Stimulated activated naive CD4-positive, alpha-beta T cell (primary cell): ENCODE measurements around the gene PARD6G.

ENCODE experiments used
- DNase-seq, 6 experiments: peaks; one replicate each; lab custom pipeline; 2025; lab: John Stamatoyannopoulos, UW

PARD6G gene

GRCh38 chr18:80147037-80147417, 100.3 kb downstream of the PARD6G start:
- DNase-seq, result no peak

GRCh38 chr18:80145196-80145804, 102.0 kb downstream of the PARD6G start:
- no peak for DNase-seq

DNA sequence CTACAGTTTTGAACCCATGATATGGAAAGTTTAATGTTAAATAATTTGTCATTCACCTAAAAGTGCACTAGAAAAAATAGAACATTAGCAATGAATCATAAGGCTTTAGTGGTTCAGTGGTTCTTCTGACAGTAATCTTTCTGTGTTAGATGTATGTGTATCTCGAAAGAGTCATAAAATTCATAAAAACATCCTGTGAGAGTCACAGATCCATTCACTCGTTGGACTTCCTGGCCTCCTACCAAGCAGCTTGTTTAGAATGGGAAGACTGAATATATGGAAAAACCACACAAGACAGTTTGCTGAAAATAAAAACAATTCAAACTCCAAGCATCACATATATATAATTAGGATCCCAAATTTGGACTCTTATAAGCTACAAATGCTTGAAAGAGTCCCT, 103.4 kb downstream of the PARD6G start:
- no peak for DNase-seq

- DNase-seq, result no peak
Measured at GRCh38 chr18:80140455-80140985, 106.8 kb downstream of the PARD6G start.

GRCh38 chr18:80137976-80138375, 109.3 kb downstream of the PARD6G start:
- DNase-seq, result no peak

DNA sequence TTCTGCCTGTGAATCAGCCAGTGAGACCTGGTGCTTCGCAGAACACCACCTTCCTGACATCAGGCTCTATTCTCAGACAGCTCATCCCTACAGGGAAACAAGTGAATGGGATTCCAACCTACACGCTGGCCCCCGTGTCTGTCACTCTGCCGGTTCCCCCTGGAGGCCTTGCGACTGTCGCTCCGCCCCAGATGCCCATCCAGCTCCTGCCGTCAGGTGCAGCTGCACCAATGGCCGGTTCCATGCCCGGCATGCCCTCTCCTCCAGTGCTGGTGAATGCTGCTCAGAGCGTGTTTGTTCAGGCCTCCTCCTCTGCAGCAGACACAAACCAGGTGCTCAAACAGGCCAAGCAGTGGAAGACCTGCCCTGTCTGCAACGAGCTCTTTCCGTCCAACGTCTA, 110.2 kb downstream of the PARD6G start:
- no peak for DNase-seq

- DNase-seq, result no peak
Measured at GRCh38 chr18:80136679-80137078, 110.6 kb downstream of the PARD6G start.

DNA sequence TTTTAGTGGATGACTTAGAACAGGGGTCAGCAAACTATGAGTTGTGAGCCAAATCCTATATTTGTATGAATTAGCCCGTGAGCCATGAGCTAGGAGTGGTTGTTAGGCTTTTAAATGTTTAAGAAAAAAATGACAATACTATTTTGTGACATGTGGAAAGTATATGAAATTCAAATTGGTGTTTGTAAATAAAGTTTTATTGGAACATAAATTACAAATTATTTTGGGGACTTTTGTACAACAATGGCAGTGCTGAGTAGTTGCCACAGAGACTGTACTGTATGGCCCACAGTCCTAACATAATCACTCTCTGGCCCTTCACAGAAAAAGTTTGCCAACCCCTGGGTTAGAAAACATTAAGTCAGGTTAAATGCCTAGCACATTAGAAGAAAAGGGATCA, 112.2 kb downstream of the PARD6G start:
- no peak for DNase-seq

GRCh38 chr18:80133124-80133523, 114.2 kb downstream of the PARD6G start:
- no peak for DNase-seq

- DNase-seq, result no peak
Measured at GRCh38 chr18:80132180-80132812, 115.0 kb downstream of the PARD6G start.

DNA sequence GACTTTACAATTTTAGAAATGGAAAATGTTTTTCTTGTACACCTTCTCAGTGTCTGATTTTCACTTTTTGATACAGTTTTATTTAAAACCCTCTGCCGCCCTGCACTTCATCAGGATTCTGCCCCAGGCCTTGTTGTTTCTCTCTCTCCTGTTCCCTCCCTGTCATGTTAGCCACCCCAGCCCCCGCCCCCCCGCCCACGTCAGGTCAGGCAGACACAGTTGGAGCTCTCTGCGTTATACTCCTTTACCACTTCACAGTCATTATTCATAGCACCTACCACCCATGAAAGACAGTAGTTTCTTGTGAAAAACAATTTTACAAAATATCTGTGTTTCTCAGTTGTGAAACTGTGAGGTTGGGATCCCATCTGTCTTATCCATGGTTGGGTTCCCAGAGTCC, 116.8 kb downstream of the PARD6G start:
- no peak for DNase-seq

- DNase-seq, result no peak
Measured at GRCh38 chr18:80129672-80130367, 117.5 kb downstream of the PARD6G start.

GRCh38 chr18:80127635-80128034, 119.7 kb downstream of the PARD6G start:
- DNase-seq, result no peak

DNA sequence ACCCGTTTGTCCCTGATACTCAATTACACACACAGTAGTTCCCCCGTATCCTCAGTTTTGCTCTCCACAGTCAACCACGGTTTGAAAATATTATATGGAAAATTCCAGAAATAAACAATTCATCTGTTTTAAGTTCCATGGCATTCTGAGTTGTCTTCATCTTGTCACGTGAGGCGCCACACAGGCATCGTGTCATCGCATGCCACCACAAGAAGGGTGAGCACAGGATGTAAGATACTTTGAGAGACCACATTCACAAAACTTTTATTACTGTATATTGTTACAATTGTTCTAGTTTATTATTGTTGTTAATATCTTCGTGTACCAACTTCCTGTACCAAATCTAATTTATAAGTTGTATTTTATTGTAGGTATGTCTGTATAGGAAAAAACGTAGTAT, 120.5 kb downstream of the PARD6G start:
- peak in 2 of 6 experiments; percentile 14 to 21 for DNase-seq

- DNase-seq, result no peak
Measured at GRCh38 chr18:80124131-80124530, 123.2 kb downstream of the PARD6G start.

DNA sequence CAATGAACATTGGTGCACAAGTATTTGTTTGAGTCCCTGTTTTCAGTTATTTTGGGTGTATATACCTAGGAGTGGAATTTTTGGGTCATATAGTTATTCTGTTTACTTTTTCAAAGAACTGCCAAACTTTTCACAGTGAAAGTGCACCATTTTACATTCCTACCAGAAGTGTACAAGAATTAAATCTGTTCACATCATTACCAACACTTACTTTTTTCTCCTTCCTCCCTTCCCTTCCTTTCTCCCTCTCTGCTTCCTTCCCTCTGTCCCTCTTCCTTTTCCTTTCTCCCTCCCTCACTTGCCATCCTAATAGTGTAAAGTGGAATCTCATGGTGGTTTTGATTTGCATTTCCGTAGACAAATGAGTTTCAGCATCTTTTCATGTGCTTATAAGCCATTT, 126.4 kb downstream of the PARD6G start:
- no peak for DNase-seq

- DNase-seq, result no peak
Measured at GRCh38 chr18:80119111-80119510, 128.2 kb downstream of the PARD6G start.

DNA sequence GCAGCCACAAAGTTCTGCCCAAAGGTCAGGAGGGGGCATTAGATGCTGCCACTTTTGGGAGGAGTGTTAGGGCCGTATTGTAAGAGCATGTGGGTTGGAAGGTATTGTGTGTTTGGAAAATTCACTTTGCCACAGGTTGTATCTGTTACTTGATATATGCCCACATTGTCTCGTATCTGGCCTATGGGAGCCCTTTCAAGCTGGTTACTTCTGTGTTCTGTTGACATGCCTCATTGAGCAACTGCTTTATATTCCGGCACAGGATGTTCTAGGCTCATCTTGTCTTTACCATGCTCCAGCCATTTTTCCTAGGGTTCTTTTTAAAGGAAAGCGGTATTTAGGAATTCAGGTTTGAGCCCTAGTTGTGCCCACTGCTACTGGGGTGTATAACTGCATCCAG, 132.3 kb downstream of the PARD6G start:
- no peak for DNase-seq

DNA sequence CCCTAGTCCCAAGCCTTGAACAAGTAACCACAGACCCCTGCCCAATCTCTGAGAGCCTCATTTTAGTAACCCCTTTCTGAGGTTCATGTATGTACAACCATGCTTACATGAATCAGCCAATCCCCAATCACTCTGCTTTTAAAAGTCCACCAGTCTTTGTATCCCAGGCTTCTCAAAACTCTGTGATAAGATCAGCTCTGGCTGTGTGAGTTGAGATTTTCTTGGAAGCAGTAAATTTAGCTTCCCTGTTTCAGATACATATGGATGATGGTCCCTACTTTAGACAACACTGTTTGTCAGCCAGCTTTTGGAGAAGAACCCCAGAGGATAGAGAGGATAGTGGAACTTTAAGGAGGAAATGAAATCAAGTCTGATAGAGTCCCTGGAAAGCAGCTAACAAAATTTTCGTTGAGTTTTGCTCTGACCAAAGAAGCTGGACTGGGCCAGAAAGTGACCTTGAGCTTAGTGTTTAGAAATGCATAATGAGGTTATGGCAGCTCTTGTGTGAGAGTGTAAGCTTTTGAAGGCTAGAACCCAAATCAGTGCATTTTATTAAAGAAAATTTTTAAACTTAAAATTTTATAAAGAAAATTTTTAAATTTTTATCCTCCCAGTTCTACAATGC, 134.6 kb downstream of the PARD6G start:
- no peak for DNase-seq

DNA sequence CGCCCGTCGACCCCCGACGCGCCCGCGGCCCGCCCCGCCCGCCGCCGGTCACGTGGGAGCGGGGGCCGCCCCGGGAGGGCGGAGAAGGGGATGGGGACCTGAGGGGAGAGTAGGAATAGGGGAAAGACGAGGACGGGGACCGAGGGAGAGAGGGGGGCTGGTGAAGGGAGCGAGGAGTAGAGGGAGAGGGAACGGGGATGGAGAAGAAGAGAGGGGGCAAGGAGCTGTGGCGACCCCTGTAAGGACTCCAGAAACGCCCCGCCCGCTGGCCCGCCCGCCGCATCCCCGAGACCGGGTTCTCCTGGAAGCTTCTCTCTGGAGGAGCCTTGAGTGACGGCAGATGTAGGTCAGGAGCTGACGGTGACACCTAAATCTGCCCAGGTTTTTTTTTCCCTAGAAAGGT, 137.6 kb downstream of the PARD6G start:
- peak in 2 of 6 experiments; percentile 35 to 57 for DNase-seq

- DNase-seq, result peak; percentile 83 to 96 (median 91)
Measured at GRCh38 chr18:80108739-80109675, 138.3 kb downstream of the PARD6G start, which contains the start of gene ADNP2. TSS of gene ADNP2 (plus strand) at chr18:80109262. CDS start at chr18:80117543, 8,281 bp downstream.
